HL-60 (cell line): Measurements from ENCODE around the gene GALNS.

Source experiments
- GABPA ChIP-seq: IDR thresholded peaks from 2 replicates; pipeline ENCODE4 v1.6.1; 2012; ENCODE audit warnings: low read depth
- REST ChIP-seq: IDR thresholded peaks from 2 replicates; pipeline ENCODE4 v1.6.1; 2012; ENCODE audit warnings: low read depth; ENCODE audit not compliant: insufficient replicate concordance

DNA sequence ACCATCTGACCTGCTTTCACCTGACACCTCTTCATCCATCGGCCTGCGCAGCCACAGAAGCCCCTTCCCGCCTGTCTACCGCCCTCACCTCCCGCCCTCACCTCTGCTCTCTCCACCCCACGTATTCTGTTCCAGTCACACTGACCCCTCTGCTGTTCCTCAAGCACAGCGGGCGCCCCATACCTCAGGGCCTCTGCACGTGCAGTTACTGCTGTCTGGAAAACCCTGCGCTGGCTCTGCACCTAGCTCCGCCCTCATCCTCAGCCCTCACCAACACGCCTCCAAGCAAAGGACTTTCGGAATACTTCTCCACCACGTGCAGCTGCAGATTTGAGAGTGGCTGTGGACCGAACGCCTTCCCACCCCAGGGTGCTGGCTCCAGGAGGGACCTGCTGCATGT is 34.3 kb upstream of the GALNS start:
- TF ChIP-seq GABPA (no peak), REST (no peak)
